ENCODE measurements around the gene FAM111A. TPM values are rescaled to one million over a fixed set of nuclear protein-coding genes. Genes with fewer than 3 reads are reported as not detected.

The FAM111A gene
- total RNA-seq, 6 donors from 2014 or later: 29.9 to 78.6 (median 53.8) TPM

- Histone ChIP-seq H3K27me3 (no peaks in the 10 kb centered on the region), H3K4me1 (peaks cover 39 to 50% (median 40%) of the 10 kb centered on the region in 4 donors), H3K9me3 (no peaks in the 10 kb centered on the region), H3K36me3 (peaks cover 0 to 9% (median 0%) of the 10 kb centered on the region in 4 donors), H3K27ac (peak overlapping the region in 3 of 4 donors; percentile 73 to 82 (median 74)), H3K4me3 (no peak overlapping the region)
- ATAC-seq (ENCODE audit: low FRiP score in 2 of 2) (peak in 1 of 2 donors; percentile 22), DNase-seq (no peak)
- TF ChIP-seq POLR2AphosphoS5 (IDR thresholded peaks at IDR 0.05) (peak in 1 of 2 donors; percentile 46), POLR2A (IDR thresholded peaks at IDR 0.05) (no peak), CTCF (IDR thresholded peaks at IDR 0.05) (no peak), EP300 (IDR thresholded peaks at IDR 0.05) (no peak)
- 67 to 100% methylated on average over 1 of the region's 1 CpG for whole genome bisulfite sequencing, 2 donors
Measured at GRCh38 chr11:59183771-59184170, 41.1 kb downstream of the FAM111A start.

- ATAC-seq (ENCODE audit: low FRiP score in 2 of 2) (no peak), DNase-seq (no peak)
- Histone ChIP-seq H3K4me1 (peaks cover 47 to 56% (median 49%) of the 10 kb centered on the region in 4 donors), H3K27ac (peak overlapping the region in 3 of 4 donors; percentile 73 to 82 (median 74)), H3K4me3 (no peak overlapping the region), H3K27me3 (no peaks in the 10 kb centered on the region), H3K36me3 (peaks cover 0 to 15% (median 0%) of the 10 kb centered on the region in 4 donors), H3K9me3 (no peaks in the 10 kb centered on the region)
- TF ChIP-seq EP300 (IDR thresholded peaks at IDR 0.05) (no peak), POLR2AphosphoS5 (IDR thresholded peaks at IDR 0.05) (no peak), POLR2A (IDR thresholded peaks at IDR 0.05) (no peak), CTCF (IDR thresholded peaks at IDR 0.05) (no peak)
- 63 to 72% methylated on average over 9 of the region's 9 CpGs for WGBS, 2 donors
Measured at GRCh38 chr11:59184691-59185339, 42.2 kb downstream of the FAM111A start.

GRCh38 chr11:59185386-59185945 lies 42.8 kb downstream of the FAM111A start:
- Histone ChIP-seq H3K27me3 (no peaks in the 10 kb centered on the region), H3K9me3 (no peaks in the 10 kb centered on the region), H3K4me3 (no peak overlapping the region), H3K36me3 (peaks cover 0 to 15% (median 0%) of the 10 kb centered on the region in 4 donors), H3K27ac (peak overlapping the region; percentile 28 to 82 (median 74)), H3K4me1 (peaks cover 51 to 63% (median 55%) of the 10 kb centered on the region in 4 donors)
- ATAC-seq (ENCODE audit: low FRiP score in 2 of 2) (peak in 1 of 2 donors; percentile 8), DNase-seq (no peak)
- WGBS, 2 donors: 57 to 71% methylated on average over 4 to 5 of the region's 5 CpGs
- TF ChIP-seq POLR2A (IDR thresholded peaks at IDR 0.05) (no peak), CTCF (IDR thresholded peaks at IDR 0.05) (no peak), POLR2AphosphoS5 (IDR thresholded peaks at IDR 0.05) (no peak)

- ATAC-seq (ENCODE audit: low FRiP score in 2 of 2) (peak; percentile 45 to 73), DNase-seq (peak in 1 of 2 donors; percentile 83)
- Histone ChIP-seq H3K36me3 (peaks cover 0 to 15% (median 0%) of the 10 kb centered on the region in 4 donors), H3K27me3 (no peaks in the 10 kb centered on the region), H3K27ac (peak overlapping the region; percentile 28 to 82 (median 74)), H3K4me3 (no peak overlapping the region), H3K9me3 (no peaks in the 10 kb centered on the region), H3K4me1 (peaks cover 51 to 64% (median 55%) of the 10 kb centered on the region in 4 donors)
- TF ChIP-seq POLR2A (IDR thresholded peaks at IDR 0.05): peak in 1 of 4 donors; percentile 45
- no peak for TF ChIP-seq EP300 (IDR thresholded peaks at IDR 0.05)
- TF ChIP-seq CTCF (IDR thresholded peaks at IDR 0.05): peak; percentile 47 to 72 (median 64)
- 54 to 65% methylated on average over 4 to 5 of the region's 5 CpGs for WGBS, 2 donors
Measured at GRCh38 chr11:59186130-59186594, 43.5 kb downstream of the FAM111A start.

Measured in upper lobe of left lung (tissue), 6 donors.